HG02798 (cell line): Measurements from ENCODE around the gene EFNB2.
A peak's percentile ranks its signal among the peaks of the same experiment; 100 is the strongest.

Source experiments
- ATAC-seq: cut with Tn5 transposase; IDR thresholded peaks from one replicate; pipeline ENCODE4 v1.9.1; 2021; ENCODE audit warnings: mild to moderate bottlenecking; ENCODE audit not compliant: unreplicated experiment, poor library complexity

EFNB2 gene, protein sequence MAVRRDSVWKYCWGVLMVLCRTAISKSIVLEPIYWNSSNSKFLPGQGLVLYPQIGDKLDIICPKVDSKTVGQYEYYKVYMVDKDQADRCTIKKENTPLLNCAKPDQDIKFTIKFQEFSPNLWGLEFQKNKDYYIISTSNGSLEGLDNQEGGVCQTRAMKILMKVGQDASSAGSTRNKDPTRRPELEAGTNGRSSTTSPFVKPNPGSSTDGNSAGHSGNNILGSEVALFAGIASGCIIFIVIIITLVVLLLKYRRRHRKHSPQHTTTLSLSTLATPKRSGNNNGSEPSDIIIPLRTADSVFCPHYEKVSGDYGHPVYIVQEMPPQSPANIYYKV

DNA sequence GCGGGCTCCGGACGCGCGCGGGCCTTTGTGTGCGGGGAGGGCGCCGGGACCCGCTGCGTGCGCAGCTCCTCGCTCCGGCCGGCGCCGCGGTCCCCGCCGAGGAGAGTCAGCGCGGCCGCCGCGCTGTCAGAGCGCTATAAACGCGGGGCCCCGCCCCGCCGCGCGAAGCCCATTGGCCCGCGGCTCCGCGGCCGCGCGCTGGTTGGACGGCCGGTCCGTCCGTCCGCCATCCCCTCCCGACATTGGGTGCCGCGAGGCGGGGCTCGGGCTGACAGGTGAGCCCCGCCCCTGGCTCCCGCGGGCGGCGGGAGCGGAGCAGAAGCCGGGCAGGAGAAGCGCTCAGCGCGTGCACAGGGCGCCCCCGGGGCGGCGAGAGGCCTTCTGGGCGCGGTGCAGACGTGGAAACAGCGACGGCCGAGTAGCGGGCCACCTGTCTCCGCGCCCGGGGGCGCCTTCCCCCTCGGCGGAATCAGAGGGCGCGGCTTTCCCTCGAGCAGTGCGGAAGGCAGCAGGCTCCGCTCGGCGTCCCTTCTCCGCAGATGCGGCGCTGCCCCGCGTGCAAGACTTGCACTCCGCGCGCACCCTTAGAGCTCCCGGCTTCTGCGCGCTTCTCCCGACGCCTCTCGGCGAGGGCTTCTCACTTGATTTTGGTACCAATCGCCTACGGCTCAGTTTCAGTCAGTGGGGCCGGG, at the start of gene EFNB2:
Gene EFNB2, minus strand, starts transcription at position 111 of the 692 bp plus-strand sequence. CDS start 698 bp downstream, outside the sequence.
- peak; percentile 97 for ATAC-seq

DNA sequence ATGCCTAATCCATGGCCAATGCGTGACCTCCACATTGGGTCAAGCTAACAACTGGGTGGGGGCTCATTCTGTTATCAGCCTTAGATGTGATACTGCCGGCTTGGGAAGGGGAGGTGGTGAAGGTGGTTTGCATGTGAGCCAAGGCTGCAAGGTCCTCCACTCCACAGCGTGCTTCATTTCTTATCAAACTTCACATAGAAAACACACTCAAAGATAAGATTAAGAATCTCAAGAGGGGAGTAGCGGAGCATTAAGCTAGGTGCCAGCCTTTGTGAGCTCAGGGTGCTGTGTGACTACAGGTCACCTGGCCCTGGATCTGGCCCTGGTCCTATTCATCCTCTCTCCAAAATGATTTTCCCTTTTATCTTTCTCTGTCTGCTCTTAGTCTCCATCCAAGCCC, 45.8 kb upstream of the EFNB2 start:
- no peak for ATAC-seq

DNA sequence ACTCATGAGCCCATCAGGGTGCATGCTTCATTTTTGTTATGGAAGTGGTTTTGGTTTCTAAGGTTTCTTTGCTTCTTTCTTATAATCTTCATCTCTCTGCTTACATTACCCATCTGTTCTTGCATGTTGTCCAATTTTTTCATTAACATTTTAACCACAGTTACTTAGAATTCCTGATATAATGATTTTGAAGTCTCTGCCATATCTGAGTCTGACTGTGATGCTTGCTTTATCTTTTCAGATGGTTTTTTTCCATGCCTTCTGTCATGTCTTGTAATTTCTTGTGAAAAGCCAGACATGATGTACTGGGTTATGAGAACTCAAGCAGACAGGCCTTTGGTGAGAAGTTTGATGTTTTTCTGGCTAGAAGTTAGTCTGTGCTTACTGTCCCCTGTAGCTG, 40.4 kb upstream of the EFNB2 start:
- no peak for ATAC-seq

DNA sequence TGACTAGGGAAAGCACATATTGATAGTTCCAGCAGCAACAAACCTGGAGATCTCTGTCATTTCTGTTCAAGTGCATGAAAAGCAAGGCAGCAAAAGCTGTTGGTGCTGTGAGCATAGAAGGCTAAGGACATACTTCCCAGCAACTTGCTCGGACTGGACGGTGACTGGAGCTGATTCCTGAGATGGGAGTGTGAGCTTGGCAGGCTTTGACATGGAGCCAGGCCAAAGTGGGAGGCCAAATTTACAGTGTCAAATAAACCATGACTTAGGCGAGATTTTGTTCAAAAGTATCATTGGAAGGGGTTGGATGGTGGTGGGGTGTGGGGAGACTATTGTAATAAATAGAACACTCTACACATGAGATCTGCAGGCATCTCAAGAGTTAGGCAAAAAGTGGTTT, 38.4 kb upstream of the EFNB2 start:
- ATAC-seq, result no peak

DNA sequence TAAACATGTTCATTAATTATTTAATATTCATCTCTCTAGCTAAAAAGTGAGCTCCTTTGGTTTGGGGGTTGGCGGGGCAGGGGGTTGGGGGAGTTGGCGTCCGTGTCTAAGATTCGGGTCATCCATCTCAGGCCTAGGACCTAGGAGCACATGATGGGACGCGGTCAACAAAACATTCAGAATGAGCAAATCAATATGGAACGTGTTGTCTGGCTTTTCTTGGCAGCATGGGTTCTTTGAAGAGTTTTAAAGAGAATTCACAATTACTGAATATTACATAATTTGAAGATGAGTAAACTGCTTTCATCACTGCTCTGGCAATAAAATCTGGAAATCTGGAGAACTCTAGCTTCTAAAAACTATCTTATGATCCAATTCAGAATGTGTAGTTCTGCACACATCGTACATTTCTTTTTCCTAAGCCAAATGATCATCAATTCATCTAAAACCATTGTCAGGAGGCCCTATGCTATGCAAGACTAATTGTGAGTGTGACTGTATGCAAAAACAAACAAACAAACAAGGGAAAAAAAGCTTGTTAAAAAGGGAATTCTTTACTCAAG, 37.9 kb upstream of the EFNB2 start:
- no peak for ATAC-seq

DNA sequence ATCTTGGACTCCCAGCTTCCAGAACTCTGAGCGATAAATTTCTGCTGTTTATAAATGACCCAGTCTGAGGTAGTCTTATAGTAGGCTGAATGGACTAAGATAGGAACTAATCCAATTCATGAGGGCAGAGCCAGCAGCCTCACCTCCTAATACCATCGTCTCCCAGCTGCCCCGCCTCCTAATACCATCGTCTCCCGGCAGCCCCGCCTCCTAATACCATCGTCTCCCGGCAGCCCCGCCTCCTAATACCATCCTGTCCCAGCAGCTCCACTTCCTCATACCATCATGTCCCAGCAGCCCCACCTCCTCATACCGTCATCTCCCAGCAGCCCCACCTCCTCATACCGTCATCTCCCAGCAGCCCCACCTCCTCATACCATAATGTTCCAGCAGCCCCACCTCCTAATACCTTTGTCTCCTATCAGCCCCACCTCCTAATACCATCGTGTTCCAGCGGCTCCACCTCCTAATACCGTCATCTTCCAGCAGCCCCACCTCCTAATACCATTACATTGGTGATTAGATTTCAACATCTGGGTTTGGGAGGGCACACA, 34.9 kb upstream of the EFNB2 start:
- peak; percentile 29 for ATAC-seq

DNA sequence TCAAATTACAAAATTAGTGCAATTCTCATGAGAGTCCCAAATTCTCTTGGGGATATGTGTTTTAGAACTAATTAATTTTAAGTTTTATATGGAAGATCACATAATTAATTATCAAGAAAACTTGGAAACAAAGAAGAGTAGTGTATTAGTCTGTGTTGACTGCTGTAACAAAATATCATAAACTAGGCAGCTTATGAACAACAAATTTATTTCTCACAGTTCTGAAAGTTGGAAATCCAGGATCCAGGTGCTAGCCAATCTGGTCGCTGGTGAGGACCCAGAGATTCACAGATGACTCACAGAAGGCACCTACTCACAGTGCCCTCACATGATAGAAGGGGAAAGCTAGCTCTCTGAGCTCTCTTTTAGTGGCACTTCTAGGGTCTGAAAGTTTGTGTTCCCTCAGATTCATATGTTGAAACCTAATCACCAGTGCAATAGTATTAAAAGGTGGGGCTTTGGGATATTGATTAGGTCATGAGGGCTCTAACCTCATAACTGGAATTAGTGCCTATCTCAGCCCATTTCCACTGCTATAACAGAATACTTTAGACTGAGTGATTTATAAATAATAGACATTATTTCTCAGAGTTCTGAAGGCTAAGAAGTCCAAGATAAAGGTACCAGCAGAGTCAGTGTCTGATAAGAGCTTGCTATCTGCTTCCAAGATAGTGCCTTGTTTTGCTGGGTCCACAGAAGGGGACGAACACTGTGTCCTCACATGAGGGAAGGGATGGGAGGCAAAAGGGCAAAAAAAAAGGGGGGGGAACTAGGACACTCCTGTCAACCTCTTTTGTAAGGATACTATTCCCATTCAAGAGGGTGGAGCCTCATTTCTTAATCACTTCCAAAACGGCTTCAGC, 34.0 kb upstream of the EFNB2 start:
- no peak for ATAC-seq

DNA sequence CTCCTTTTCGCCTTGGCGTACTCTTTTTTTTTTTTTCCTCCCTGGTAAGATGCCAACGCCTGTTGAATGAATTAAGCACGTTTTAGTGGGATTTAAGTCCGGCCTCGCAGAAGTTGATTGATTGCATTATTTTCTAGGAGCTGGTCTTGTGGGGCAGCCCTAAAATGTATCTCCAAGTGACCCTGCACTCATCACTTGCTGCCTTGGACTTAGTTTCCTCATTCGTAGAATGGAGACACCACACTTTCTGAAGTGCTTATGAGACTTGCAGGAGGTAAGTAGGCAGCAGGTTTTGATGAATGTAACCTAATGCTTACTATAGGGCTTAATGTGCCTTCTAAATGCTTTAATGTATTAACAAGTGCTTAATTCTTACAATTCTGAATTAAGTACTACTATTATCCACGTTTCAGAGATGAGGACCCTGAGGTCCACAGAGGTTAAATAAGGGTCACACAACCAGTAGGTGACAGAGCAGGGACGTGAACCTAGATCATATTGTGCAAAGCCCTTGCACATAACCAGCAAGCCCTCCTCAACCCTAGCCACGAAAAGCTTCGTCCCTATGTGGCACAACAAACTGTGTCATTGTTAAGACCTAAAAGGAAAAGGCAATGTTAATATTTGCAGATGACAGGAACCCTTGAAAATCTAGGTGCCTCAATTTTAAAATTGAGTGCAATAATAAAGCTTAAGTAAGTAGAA, 33.0 kb upstream of the EFNB2 start:
- peak; percentile 30 for ATAC-seq

DNA sequence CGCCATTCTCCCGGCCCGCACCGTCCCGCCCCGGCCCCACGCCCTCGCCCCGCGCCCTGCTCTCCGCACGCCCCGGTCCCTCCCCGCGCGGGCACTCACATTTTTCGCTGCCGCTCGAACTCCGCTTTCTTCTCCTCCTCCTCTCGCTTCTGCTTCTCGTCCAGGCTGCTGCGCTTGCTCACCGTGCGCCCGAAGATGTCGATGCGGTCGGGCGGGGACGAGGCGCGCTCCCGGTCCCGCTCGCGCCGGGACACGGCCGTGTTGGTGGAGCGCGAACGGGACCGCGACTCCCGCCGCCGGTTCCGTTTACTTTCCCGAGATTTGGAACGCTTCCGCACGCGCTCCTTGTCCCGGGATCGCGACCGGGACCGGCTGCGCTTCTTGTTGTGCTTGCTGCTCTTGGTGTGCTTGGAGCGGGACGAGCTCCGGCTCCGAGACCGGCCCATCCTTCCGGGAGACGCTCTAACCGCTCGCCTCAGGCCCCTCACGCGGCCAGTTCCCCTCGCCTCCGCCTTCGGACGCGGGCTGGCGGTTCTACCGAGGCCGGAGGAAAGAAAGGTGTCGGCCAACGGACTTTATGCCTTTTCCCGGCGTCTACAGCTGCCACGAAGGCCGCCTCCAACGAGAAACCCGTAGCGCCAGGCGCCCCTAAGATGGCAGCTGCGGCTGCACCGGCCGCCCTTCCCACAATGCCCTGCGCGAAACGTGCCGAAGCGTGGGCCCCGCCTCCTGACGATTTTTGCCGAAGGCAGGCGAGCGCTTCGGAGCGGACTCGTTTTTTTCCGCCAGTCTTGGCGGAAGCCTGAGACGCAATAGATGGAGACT, 32.2 kb upstream of the EFNB2 start, which contains the start of gene ARGLU1:
Gene ARGLU1, minus strand, starts transcription at position 664 of the 825 bp plus-strand sequence. Its CDS starts 218 bp downstream, at position 446.
- ATAC-seq, result peak; percentile 76

DNA sequence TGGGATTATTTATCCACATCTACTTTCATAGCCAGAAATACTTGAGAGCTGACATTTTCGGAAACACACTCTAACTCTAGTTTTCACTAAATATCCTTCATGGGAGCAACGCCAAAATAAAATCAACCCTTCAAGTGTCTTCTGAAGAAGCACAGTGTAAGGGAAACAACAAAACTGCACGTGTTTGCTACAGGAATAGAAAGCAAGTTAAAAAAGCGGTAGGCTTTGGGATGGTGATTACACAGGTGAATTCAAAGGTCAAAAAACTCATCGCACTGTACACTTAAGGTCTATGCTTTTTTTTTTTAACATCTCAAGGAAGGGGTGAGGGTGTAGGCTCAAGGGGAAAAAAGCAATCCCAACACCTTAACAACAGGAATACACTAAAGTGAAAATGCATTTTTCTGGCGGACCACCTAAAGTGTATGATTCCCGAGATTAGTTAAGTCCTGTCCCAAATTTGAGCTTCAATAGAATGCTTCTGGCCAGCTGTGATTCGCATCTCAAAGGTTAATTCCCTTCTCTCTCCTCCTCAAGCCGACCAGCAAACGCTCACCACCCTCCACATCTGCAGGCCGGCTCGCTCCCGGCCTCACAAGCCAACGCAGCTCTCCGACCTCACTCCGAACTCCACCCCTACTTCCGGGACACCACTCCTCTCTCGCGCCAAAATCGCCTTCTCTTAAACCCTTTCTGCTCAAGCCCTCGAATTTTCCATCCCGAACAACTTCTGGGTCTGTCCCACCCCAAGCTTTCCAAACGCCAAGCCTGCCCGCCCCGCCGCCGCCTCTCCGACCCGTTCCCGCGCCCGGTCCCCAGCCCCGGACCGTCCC, 31.4 kb upstream of the EFNB2 start:
- ATAC-seq, result peak; percentile 47

DNA sequence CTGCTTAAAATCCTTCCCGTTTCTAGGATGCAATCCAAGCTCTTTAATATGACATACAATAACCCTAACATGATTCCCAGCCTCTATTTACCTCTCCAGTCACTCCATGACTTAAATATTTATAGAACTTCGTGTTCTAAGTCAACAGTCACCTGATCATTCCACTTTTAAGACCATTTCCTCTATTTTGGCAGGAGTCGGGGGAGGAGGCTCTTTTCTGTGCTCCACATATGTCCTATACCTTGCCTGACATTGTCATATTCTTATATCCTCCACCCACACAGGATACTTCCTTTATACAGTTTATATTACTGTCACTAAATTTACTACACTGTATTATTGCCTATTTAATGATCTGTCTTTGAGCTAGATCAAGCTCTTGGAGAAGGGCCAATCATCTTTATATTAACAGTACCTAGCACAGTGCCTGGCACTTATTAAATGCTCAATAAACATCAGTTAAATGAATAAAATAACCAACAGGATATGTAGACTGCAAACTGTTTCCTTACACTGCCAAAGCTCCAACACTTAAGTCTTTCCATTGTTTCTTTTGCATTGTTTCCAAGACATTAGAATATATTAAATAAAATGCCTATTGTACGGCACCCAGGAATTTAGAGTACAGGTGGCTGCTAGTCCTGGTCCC, 29.8 kb upstream of the EFNB2 start:
- ATAC-seq, result no peak

DNA sequence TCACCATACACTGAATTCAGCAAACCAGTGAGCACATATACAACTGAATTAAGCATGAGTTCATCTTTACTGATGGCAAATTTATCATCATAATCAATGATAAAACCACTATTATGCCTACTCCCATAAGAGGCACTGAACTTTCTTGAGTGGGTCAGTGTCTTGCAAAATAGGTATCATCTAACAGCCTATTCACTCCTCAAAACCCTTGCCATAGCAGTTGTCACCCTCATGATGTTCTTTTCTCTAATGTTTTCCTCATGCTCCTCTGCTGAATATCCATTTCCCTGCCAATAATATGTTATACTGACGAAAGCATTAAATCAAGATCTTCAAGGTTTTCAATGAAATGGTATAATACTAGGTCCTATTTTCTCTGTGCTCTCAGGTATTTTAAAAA, 26.8 kb upstream of the EFNB2 start:
- ATAC-seq, result no peak

DNA sequence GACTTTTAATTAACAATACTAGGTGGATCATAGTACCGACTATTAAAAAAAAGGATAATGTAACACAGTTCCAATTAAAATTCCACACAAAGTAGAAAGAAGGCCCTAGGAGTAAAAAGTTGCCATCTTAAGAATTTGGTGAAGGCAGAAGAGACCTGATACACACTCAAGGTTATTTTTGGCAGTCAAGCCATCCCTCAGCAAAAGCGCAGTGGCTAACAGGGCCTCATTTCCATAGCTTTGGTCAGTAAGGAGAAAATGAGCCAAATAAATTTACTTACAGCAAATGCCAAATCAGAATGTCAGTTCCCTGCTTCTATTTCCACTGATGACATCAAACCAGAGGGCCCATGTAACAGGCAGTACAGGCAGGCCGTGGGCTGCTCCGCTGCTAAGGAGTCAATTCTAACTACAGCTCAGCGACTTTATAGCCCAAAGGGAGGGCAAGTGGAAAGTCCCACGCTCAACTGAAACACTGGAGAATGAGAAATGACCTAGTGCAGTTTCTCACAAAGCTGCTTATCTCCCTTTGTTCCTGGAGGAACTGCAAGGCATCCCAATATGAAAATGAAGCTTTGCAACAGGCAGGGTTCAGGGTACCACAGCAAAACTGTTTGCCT, 26.2 kb upstream of the EFNB2 start:
- ATAC-seq, result peak; percentile 87

DNA sequence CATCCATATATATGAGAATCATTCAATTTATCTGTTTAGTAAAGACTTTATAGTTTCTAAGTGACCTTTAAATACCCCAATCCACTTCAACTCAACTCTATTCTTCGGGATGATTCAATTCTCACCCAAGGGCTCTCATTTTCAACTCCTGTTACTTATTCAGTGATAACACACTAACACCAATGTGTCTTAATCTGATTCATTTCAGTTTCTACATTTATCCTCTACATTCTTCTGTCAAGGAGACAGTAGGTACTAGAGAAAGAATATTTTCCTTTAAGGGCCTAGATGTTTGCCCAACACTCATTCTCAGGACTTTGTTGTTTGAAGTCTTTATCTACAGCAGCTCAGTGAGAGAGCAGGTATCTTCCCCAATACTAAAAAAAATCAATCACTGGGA, 25.4 kb upstream of the EFNB2 start:
- ATAC-seq, result peak; percentile 39

DNA sequence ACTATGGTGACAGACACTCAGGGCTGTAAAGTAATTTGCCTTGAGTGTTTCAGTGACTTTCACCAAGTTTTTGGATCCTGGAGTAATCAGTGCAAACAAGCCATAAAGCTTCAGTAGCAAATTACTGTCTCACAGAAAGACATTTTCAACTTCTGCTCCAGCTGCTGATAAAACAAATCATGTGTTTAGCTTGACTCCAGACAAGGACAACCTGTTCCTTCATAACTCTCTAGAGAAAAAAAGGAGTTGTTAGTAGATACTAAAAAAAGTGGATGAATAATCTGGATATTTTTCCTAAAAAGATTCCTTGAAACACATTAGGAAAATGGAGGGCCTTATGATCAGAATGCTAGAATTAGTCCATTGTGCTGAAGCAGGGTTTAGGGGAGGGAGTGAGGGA, 23.1 kb upstream of the EFNB2 start:
- ATAC-seq, result no peak

DNA sequence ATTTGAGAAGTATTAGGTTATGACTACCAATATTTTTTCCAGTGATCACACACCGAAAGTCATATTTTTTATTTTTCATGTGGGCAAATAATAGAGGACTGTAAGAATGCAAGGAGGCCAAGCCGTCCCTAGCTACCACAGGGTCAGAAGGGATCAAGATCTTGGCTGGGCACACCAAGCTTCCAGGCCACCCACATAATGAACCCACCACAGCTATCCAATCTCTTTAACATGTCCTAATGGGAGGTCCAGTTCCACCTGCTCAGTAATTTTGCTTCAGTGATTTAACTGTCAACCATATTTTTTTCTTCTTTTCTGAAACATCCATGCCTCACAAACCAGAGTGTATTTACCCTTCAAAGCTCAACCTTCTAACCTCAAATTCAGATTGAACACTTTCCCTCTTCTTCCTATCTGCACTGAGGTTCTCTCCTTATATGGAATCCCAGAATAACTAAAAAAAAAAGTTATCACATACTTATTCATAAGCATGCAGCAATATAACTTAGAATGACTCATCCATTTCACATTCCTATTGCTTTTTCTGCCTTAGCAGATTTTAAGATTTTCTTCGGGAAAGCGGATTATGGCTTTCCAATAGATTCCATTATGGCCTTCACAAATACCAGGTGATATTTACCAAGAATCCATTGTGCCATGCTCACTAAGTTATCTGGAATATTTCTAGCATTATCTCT, 20.3 kb upstream of the EFNB2 start:
- no peak for ATAC-seq
